ENCODE measurements around the gene CCT2.
"Not testable (repeated sequence)": the region's sequence is repeated elsewhere in the genome, so short reads cannot be mapped to it uniquely, and the experiment has no call there.

CCT2 gene

DNA sequence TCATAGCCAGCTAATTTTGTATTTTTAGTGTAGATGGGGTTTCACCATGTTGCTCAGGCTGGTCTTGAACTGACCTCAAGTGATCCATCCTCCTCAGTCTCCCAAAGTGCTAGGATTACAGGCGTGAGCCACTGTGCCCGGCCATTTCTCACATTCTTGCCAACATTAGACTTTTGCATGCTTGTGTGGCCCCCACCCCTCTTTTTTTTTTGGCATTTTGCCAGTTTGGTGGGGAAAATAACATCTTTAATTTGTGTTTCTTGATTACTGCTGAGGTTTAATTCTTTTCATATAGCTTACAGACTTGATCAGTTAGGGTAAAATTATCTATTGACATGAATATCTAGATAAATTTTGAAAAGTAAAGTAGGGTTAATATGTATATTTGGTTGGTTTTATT is 3.8 kb downstream of the CCT2 start:
- DNase-seq = no peak

- DNase-seq = no peak
Measured at GRCh38 chr12:69595689-69596088, 10.4 kb downstream of the CCT2 start.

DNA sequence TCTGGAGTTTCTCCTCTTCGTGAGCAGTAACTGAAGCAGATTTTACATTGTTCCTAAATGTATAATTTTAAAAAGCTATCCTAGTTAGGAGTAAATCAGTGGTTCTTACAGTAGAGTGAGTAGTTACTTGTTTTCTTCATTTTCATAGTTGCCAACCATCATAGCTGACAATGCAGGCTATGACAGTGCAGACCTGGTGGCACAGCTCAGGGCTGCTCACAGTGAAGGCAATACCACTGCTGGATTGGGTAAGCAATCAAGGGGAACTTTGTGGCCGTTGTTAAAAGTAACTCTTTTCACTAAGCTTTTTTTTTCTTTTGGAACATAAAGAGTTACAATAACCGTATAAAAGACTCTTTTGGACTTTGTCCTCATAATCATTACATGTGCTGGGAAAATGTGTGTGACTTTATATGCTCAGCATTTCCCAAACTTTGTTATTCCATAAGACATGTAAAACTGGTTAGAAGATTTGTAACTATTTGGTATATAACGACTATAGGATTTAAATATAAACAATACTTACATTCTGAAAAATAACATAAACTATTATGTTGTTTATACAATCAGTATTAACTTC is 13.0 kb downstream of the CCT2 start:
- DNase-seq = no peak

- no peak for DNase-seq
Measured at GRCh38 chr12:69600804-69601203, 15.5 kb downstream of the CCT2 start.

- DNase-seq = no peak
Measured at GRCh38 chr12:69601962-69602685, 16.9 kb downstream of the CCT2 start.

- no peak for DNase-seq
Measured at GRCh38 chr12:69602954-69603353, 17.7 kb downstream of the CCT2 start.

DNA sequence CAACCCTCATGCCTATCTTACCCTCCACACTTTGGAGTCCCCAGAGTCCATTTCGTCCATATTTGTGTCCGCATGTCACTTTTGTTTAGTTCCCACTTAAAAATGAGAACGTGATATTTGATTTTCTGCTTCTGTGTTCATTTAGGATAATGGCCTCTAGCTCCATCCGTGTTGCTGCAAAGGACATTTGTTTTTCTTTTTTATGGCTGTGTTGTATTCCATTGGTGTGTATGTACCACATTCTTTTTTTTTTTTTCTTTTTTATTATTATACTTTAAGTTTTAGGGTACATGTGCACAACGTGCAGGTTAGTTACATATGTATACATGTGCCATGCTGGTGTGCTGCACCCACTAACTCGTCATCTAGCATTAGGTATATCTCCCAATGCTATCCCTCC is 18.3 kb downstream of the CCT2 start:
- not testable (repeated sequence) for DNase-seq

GRCh38 chr12:69604275-69604674 is 19.0 kb downstream of the CCT2 start:
- not testable (repeated sequence) for DNase-seq

DNA sequence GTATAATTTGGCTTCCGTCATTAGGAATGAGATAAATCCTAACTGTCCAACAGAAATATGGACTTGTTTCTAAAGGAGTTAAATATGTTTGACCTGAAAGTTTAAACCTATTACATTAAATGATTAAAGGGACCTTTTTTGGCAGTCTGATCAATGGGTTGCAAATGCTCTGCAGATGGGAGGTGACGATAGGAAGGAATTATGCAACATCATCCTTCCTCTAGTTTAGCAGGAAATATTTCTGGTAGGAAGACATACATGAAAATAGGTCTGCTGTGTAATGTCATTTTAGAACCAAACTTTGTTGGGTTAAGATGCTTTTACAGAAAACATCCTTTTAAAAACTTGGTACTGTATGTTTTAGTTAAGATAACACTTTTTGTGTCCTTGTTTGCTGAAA is 22.9 kb downstream of the CCT2 start:
- no peak for DNase-seq

DNA sequence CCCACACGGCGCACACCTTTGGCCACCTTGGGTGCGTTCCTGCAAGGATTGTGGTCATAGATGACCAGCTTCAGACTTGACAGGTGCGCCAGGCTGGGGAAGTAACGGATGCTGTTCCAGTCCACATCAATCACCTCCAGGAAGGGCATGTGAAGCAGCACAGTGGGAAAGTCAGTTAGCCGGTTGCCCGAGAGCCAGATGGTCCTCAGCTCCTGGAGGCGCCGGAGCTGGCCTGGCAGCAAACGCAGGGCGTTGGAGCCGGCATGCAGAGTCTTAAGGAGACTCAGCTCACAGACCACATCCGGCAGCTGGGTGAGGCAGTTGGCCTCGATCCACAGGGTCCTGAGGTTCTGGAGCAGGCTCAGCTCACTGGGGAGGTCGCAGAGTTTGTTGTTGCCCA is 24.9 kb downstream of the CCT2 start:
- DNase-seq = no peak

- no peak for DNase-seq
Measured at GRCh38 chr12:69610729-69611128, 25.5 kb downstream of the CCT2 start, which contains the start of gene LRRC10. Gene LRRC10 (minus strand): TSS chr12:69610907. CDS start chr12:69610838, 69 bp downstream.

DNA sequence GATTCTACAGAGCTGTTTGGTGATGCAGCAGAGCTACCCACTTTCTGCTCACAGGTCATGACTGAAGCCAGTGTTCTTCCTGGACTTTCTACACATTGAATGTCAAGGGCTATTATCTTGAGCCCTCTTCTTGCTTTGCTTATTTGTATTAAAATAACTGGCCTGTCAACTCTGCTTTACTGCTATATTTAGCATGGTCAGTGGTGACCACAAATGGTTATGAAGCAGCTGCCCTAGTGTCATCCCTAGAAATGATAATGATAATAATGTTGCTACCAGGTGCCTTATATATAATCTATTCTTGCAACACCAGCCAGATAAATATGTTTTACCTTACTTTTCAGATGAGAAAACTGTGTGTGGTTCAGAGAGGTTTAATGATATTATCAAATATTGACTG is 28.1 kb downstream of the CCT2 start:
- no peak for DNase-seq

DNA sequence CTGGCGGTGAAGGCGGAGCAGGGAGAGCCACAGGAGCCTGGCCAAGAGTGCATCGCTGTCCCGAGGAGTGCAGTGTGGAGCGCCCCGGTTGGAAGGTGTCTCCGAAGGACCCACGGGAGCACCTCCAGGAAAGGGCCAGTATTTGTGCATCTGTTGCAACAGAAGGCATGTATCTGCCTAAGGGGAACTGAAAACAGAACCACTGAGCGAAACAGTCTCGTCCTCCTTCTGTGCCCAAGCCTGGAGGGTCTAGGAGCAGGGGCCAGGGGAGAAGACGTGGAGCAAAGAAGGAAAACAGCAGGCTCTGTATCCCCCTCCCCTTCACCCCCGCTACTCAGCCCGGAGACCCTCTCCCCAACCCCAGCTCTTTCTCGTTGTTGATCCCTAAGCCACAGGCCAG is 30.8 kb downstream of the CCT2 start:
- no peak for DNase-seq

DNA sequence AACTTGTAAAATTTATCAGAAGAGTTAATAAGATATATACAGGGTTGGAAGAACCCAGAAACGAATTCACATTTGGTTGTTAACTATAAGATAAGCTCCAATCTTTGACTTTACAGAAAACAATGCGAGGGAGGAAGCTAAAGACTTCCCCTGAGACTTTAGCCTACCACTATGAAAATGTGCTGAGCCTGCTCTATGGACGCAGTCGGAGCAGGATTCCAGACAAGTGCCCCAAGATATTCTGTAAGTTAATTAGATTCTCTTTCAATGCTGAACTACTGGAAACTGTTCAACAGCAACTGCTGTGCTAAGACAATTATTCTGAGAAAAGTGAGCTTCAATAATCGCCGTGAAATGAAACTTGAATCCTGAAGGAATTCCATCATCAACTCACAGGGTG is 33.8 kb downstream of the CCT2 start:
- no peak for DNase-seq

DNA sequence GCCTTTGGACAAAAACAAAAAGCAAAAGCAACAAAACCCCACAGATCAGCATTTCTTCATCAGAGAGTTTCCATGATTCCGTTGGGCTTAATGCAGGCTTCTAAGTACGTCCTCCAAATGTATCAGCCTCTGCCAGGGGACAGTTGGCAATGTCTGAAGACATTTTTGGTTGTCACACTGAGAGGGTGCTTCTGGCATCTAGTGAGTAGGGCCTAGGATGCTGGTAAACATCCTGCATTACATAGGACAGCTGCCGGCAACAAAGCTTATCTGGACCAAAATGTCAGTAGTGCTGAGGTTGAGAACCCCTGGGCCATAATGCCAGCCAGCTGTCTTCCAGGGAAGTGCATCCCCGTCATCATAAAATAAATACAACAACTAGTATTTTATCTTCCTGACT is 34.8 kb downstream of the CCT2 start:
- DNase-seq = no peak

DNA sequence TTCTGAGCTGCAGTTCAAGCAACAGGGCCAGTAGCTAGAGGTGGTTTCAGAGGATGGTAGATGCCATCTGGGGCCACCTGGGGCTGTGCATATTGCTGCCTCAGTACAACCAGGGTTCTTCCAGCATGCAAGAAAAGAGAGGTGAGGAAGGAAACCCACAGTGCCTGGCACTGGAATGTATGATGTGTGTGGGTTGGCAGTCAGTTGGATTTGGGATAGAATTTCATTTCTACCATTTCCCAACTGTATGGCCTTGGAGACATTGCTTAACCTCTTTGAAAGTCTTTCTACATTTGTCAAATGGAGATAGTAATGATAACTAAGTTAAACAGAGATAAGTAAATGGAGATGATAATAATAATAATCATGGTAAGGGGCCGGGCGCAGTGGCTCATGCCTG is 35.7 kb downstream of the CCT2 start:
- DNase-seq = no peak

- no peak for DNase-seq
Measured at GRCh38 chr12:69621551-69621950, 36.3 kb downstream of the CCT2 start.

DNA sequence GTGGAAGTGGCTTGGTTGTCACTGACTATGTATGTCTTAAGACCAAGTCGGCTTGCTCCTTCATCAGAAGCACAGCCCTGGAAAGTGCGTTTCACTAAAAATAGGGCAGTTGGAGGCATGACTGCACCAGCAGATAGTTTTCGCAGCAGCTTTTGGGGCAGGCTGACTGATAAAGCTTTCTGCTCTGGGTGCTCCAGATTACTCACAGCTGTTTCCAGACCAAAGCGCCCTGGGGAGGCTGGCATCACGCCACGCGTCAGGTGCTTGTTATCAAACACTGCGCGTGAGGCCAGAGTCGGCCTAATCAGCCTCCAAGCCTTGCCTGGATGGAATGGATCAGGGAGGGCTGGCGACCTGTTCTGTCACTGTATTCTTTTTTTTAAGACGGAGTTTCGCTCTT is 38.7 kb downstream of the CCT2 start:
- no peak for DNase-seq

- no peak for DNase-seq
Measured at GRCh38 chr12:69627501-69627900, 42.2 kb downstream of the CCT2 start.

DNA sequence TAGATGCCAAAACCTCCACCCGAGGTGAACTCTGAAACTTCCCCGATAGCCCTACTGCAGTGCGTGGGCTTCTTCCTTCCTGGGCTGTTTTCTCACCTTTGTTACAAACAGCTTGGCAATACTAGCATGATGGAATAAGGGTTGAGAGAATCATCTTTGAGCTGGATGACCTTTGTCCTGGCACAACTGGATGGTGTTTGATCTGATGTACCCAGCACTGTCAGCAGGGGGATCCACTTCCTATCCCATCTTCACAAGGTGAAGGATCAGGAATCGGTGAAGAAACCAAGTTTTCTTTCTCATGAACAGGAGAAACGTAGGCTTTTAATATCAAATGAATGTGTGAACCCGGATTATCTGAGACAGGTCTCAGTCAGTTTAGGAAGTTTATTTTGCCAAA is 44.9 kb downstream of the CCT2 start:
- DNase-seq = no peak

DNA sequence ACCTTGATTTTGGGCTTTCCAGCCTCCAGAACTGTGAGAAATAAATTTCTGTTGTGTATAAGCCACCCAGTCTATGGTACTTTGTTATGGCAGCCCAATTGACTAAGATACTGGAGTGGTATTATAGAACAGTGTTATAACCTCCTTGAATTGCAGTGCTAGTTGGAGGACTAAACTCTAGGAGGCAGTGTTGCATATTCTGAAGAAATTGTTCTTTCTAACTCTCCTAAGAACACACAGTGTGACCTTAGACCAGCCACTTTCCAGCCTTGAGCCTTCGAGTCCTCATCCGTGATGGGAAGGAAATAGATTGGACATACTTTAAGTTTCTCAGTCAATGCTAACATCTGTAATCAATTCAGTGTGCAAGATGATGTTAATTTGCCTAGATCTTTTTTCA is 47.8 kb downstream of the CCT2 start:
- no peak for DNase-seq

DNA sequence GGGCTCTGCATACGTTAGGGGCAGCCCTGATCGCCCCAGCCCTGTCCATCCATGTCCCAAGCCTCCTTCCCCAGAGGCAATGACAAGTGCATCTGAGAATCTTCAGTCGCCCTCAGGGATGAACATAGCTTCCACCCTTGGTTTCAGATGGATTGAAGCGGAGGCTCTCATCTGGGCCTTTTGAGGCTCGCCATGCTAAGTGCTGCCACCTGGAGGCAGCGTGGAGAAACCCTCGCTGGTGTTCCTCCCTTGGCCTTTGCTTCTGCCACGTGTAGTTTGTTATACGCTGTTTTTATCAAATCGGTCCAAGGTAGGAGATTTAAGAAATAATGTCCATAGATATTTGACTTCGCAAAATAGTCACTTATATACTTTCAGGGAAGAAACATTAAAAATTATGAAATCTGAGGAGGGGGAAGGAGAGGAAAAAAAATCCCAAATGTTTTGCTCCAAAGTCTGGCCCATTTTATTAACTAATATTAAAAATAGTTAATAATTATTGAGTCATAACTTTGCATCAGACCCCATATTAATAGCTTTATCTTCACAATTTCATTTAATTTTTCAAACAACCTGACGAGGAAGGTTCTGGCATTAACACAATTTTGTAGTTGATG is 54.2 kb downstream of the CCT2 start:
- peak; percentile 63 for DNase-seq

DNA sequence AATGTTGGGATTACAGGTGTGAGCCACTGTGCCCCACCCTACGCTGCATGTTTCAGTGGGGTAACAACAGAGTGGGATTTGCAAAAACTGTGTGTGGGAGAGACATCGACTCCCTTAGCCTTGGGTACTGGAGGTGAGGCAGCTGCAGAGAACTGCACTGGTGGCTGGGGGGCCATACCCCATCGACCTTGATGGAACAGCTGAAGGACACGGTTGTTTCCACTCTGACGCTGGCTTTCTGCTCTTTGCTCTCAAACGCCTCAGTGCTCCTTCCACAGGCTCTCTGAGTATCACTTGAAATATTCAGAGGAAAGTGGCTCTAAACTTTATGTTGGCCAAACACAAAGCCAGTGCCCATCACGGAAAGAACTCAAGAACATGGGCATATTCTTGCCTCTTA is 56.3 kb downstream of the CCT2 start:
- DNase-seq = no peak

DNA sequence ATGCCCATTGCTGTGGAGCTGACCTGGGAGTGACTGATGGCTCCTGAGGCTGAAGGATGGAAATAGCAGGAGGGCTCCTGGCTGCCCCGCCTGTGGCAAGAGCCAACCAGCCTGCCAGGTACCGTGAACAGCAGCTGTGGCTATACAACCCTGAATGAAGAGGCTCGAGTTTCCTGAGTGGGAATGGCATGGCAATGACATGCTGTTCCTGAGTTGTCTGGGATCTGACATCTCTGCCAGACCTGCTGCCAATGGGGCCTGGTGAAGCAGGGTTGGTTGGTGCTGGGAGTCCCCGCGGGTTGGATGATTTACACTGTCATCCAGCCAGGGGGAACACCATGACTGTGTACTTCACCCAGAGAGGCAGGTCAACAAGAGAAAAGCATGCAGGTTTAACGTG is 57.3 kb downstream of the CCT2 start:
- no peak for DNase-seq

DNA sequence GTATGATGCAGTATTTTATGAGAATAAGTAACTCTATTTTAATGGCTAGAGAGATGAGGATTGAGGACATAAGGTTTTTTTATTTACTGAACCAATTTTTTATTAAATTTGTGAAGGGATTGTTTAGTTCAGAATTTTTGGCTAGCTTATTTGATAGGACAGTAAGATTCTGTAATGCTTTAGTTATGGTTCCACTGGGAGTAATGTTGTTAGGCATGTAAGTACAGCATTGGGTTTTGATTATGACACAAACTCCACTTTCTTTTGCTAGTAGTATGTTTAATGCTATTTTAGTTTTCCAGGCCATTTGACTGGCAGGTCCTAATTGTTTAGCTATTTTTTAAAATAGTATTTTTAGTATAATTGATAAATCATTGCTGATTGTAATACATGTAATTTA is 59.3 kb downstream of the CCT2 start:
- DNase-seq = no peak
